HG03342 (cell line): Measurements from ENCODE around the gene KLF11.
"Not testable (repeated sequence)": the region's sequence is repeated elsewhere in the genome, so short reads cannot be mapped to it uniquely, and the experiment has no call there.

Experiments used
- ATAC-seq: cut with Tn5 transposase; IDR thresholded peaks from one replicate; pipeline ENCODE4 v1.9.1; 2021; ENCODE audit warnings: mild to moderate bottlenecking, moderate library complexity; ENCODE audit not compliant: unreplicated experiment

The KLF11 gene

GRCh38 chr2:10009271-10009810 lies 34.0 kb upstream of the KLF11 start:
- no peak for ATAC-seq

- ATAC-seq = no peak
Observed at GRCh38 chr2:10009811-10010781, 33.3 kb upstream of the KLF11 start.

GRCh38 chr2:10010861-10011605 lies 32.3 kb upstream of the KLF11 start:
- not testable (repeated sequence) for ATAC-seq

DNA sequence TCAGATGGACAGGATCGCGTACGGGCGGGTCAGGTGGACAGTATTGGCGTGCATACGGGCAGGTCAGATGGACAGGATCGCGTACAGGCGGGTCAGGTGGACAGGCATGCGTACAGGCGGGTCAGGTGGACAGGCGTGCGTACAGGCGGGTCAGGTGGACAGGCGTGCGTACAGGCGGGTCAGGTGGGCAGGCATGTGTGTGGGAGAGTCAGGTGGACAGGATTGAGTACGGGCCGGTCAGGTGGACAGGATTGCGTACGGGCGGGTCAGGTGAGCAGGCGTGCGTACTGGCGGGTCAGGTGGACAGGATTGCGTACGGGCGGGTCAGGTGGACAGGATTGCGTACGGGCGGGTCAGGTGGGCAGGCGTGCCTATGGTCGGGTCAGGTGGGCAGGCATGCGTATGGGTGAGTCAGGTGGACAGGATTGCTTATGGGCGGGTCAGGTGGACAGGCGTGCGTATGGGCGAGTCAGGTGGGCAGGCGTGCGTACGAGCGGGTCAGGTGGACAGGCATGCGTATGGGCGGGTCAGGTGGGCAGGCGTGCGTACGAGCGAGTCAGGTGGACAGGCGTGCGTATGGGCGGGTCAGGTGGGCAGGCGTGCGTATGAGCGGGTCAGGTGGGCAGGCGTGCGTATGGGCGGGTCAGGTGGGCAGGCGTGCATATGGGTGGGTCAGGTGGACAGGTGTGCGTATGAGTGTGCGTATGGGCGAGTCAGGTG lies 31.6 kb upstream of the KLF11 start:
- ATAC-seq = not testable (repeated sequence)

- not testable (repeated sequence) for ATAC-seq
Observed at GRCh38 chr2:10012366-10012962, 30.9 kb upstream of the KLF11 start.

- no peak for ATAC-seq
Observed at GRCh38 chr2:10012963-10013461, 30.3 kb upstream of the KLF11 start.

DNA sequence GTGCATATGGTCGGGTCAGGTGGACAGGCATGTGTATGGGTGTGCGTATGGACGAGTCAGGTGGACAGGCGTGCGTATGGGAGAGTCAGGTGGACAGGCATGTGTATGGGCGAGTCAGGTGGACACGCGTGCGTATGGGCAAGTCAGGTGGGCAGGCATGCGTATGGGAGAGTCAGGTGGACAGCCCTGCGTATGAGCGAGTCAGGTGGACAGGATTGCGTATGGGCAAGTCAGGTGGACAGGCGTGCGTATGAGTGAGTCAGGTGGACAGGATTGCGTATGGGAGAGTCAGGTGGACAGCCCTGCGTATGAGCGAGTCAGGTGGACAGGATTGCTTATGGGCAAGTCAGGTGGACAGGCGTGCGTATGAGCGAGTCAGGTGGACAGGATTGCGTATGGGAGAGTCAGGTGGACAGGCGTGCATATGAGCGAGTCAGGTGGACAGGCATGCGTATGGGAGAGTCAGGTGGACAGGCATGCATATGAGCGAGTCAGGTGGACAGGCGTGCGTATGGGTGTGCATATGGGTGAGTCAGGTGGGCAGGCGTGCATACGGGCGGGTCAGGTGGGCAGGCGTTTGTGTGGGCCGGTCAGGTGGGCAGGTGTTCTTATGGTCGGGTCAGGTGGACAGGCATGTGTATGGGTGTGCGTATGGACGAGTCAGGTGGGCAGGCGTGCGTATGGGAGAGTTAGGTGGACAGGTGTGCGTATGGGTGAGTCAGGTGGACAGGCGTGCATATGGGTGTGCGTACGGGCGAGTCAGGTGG lies 29.5 kb upstream of the KLF11 start:
- not testable (repeated sequence) for ATAC-seq

- no peak for ATAC-seq
Observed at GRCh38 chr2:10014418-10015190, 28.7 kb upstream of the KLF11 start.

GRCh38 chr2:10015376-10015989 lies 27.9 kb upstream of the KLF11 start:
- not testable (repeated sequence) for ATAC-seq

GRCh38 chr2:10016001-10016801 lies 27.1 kb upstream of the KLF11 start:
- ATAC-seq = no peak

GRCh38 chr2:10016802-10017258 lies 26.5 kb upstream of the KLF11 start:
- no peak for ATAC-seq

DNA sequence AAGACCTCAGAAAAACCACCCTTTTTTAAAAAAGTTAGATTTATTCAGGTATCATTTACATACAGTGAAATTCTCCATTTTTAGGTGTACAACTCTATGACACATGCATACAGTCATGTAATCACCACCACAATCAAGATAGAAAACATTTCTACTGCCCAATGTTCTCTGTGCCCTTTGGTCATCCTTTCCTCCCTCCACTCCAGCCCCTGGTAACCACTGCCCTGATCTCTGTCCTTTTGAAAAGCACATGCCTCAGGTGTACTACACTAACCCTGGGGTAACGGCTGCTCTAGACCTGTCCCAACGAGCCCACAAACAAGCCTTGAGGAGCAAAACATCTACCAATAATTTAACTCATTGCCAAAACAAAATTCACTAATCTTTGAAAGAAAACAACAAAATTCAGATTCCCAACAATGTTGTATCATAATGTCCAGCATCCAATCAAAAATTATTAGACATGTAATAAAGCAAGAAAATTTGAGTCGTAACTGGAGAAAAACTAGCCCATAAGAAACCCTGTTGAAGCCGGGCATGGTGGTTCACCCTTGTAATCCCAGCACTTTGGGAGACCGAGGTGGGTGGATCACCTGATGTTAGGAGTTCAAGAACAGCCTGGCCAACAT lies 25.9 kb upstream of the KLF11 start:
- ATAC-seq = no peak

DNA sequence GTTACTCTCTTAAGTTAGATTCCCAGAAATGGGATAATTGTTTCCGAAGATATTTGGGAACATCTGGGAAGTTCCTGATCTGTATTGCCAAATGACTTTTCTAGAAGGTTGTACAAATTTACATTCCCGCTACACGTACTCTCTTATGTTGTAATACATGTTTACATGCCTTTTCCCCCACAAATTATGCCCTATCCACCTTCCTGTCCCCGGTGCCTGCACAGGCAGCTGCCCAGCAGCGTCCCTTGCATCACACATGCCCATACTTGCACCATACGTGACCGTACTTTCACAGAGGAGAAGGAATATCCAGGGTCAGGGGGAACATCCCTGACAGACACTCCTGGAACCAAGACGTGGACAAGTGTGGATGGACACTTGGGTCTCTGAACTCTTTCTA lies 24.2 kb upstream of the KLF11 start:
- ATAC-seq = no peak

- ATAC-seq = no peak
Observed at GRCh38 chr2:10019602-10020400, 23.5 kb upstream of the KLF11 start.

- ATAC-seq = no peak
Observed at GRCh38 chr2:10022041-10022421, 21.3 kb upstream of the KLF11 start.

- ATAC-seq = no peak
Observed at GRCh38 chr2:10022445-10022844, 20.9 kb upstream of the KLF11 start.
